SK-N-MC (cell line): Measurements from ENCODE around the gene NRN1L.

Source experiments
- EZH2 ChIP-seq: fragments of 200-600 bp; sonication (generic); IDR thresholded peaks from one replicate; pipeline ENCODE4 v1.6.1; 2017; ENCODE audit warnings: antibody characterized with exemption
- FOXP2 ChIP-seq: optimal IDR thresholded peaks from 2 replicates; pipeline ENCODE3; 2011; ENCODE audit warnings: mild to moderate bottlenecking, moderate library complexity; ENCODE audit not compliant: insufficient read depth; ENCODE audit errors: extremely low read length, control extremely low read depth

DNA sequence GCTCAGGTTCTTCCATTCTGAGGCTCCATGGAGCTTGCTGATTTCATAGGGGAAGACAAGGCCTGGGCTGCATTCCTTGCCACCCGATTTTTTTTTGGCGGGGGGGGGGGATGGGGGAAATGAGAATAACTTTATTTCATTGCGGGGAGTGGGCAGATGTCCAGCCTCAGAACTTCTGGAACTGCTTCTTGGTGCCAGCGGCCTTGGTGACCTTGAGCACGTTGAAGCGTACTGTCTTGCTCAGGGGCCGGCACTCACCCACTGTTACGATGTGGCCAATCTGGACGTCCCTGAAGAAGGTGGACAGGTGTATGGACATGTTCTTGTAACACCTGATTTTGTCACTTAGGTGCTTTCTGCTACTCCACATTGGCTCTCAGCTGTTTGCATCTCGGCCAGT is 28.9 kb upstream of the NRN1L start:
- TF ChIP-seq FOXP2 (no peak), EZH2 (no peak)
